ENCODE measurements around the gene HAS3. TPM values are rescaled to one million over a fixed set of nuclear protein-coding genes. Genes with fewer than 3 reads are reported as not detected.
"Not testable (repeated sequence)": the region's sequence is repeated elsewhere in the genome, so short reads cannot be mapped to it uniquely, and the experiment has no call there.

HAS3 gene
- total RNA-seq, 1 experiment from 2014 or later, result 100 TPM

GRCh38 chr16:69057400-69058378 is 47.8 kb upstream of the HAS3 start:
- H3K23me2 ChIP-seq (ENCODE audit: insufficient read length, low read depth, low read length, poor library complexity, severe bottlenecking), result no peaks in the 10 kb centered on the region
- H4K91ac ChIP-seq (ENCODE audit: insufficient read length, low read depth, low read length), result no peak overlapping the region
- H3K27me3 ChIP-seq (ENCODE audit: insufficient read depth, low read length), result no peaks in the 10 kb centered on the region
- no peak overlapping the region for H2BK15ac ChIP-seq (ENCODE audit: low read depth, low read length)
- no peak overlapping the region for H4K8ac ChIP-seq (replicated peaks; ENCODE audit: insufficient read length, low read depth, low read length)
- no peak overlapping the region for H3K4me3 Mint-ChIP-seq
- no peak overlapping the region for H2AFZ ChIP-seq (ENCODE audit: low read length)
- H3K36me3 Mint-ChIP-seq (ENCODE audit: insufficient read depth in 1 of 3, low read depth in 3 of 3), result no peaks in the 10 kb centered on the region
- no peak overlapping the region for H3K4me2 ChIP-seq (ENCODE audit: insufficient read depth, insufficient read length, low read length)
- no peak overlapping the region for H2BK5ac ChIP-seq (ENCODE audit: insufficient read length, low read length)
- no peak overlapping the region for H3K9ac ChIP-seq (ENCODE audit: extremely low read depth, insufficient read length, low read length)
- H3K14ac ChIP-seq (ENCODE audit: insufficient read depth, low read length), result no peak overlapping the region
- H3K23ac ChIP-seq (ENCODE audit: insufficient read length, low read depth, low read length), result no peak overlapping the region
- no peaks in the 10 kb centered on the region for H3K79me2 ChIP-seq (ENCODE audit: insufficient read depth, low read length)
- no peak overlapping the region for H3K56ac ChIP-seq (ENCODE audit: insufficient read length, low read depth, low read length)
- no peak overlapping the region for H2BK12ac ChIP-seq (ENCODE audit: insufficient read length, low read depth, low read length)
- no CpG with 5 or more reads among the region's 11 CpGs for WGBS (ENCODE audit: extremely low coverage, insufficient read length, low lambda C conversion rate)
- DNase-seq, result no peak
- H2BK20ac ChIP-seq (ENCODE audit: low read depth, low read length, poor library complexity, severe bottlenecking), result no peak overlapping the region
- H3K9me3 ChIP-seq (ENCODE audit: control insufficient read depth, low read depth, low read length), result no peaks in the 10 kb centered on the region
- peak overlapping the region in 2 of 3 experiments; percentile 67 to 70; a peak in 4 of 7 replicates for H3K27ac Mint-ChIP-seq
- TF ChIP-seq, protein P1, sequence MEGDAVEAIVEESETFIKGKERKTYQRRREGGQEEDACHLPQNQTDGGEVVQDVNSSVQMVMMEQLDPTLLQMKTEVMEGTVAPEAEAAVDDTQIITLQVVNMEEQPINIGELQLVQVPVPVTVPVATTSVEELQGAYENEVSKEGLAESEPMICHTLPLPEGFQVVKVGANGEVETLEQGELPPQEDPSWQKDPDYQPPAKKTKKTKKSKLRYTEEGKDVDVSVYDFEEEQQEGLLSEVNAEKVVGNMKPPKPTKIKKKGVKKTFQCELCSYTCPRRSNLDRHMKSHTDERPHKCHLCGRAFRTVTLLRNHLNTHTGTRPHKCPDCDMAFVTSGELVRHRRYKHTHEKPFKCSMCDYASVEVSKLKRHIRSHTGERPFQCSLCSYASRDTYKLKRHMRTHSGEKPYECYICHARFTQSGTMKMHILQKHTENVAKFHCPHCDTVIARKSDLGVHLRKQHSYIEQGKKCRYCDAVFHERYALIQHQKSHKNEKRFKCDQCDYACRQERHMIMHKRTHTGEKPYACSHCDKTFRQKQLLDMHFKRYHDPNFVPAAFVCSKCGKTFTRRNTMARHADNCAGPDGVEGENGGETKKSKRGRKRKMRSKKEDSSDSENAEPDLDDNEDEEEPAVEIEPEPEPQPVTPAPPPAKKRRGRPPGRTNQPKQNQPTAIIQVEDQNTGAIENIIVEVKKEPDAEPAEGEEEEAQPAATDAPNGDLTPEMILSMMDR (conservative IDR thresholded peaks at IDR 0.05), result no peak
- no peaks in the 10 kb centered on the region for H3K9me3 Mint-ChIP-seq
- H2AK5ac ChIP-seq (ENCODE audit: insufficient read length, low read length), result no peak overlapping the region
- no peak overlapping the region for H3T11ph ChIP-seq (ENCODE audit: low read length)
- no peak overlapping the region for H3K4ac ChIP-seq (ENCODE audit: low read depth, low read length)
- H3K79me1 ChIP-seq (ENCODE audit: insufficient read depth, low read depth, low read length, poor library complexity, severe bottlenecking), result no peaks in the 10 kb centered on the region
- H3K4me1 Mint-ChIP-seq, result peaks cover 5 to 8% of the 10 kb centered on the region in 2 experiments; a peak in 2 of 4 replicates
- H4K5ac ChIP-seq (ENCODE audit: insufficient read length, low read depth, low read length), result no peak overlapping the region
- H3K4me1 ChIP-seq (ENCODE audit: insufficient read depth, low read length), result no peaks in the 10 kb centered on the region; the same call in 1 of the 2 replicates
- H2BK120ac ChIP-seq (ENCODE audit: low read depth, low read length, poor library complexity, severe bottlenecking), result no peak overlapping the region
- H4K20me1 ChIP-seq (ENCODE audit: control insufficient read depth, insufficient read depth, insufficient read length), result no peaks in the 10 kb centered on the region
- no peak overlapping the region for H3K27ac ChIP-seq (ENCODE audit: insufficient read length, low read depth, low read length)
- no peaks in the 10 kb centered on the region; the same call in 1 of the 2 replicates for H3K27me3 Mint-ChIP-seq (ENCODE audit: low read depth)
- no peak overlapping the region for H3K18ac ChIP-seq (ENCODE audit: insufficient read length, low read depth, low read length)

DNA sequence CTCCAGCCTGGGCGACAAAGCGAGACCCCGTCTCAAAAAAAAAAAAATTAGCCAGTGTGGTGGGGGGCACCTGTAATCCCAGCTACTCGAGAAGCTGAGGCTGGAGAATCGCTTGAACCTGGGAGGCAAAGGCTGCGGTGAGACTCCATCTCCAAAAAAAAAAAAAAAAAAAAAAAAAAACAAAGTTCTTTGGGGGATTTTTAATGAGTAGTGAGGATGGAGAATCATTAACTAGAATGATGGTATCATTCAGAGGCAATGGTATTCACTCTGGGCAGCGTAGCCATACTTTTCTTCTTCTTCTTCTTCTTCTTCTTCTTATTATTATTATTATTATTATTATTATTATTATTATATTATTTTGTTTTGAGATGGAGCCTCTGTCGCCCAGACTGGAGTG is 42.0 kb upstream of the HAS3 start:
- H3K4ac ChIP-seq (ENCODE audit: low read depth, low read length); H3T11ph ChIP-seq (ENCODE audit: low read length); H3K14ac ChIP-seq (ENCODE audit: insufficient read depth, low read length); DNase-seq; H3K79me1 ChIP-seq (ENCODE audit: insufficient read depth, low read depth, low read length, poor library complexity, severe bottlenecking); H2AK5ac ChIP-seq (ENCODE audit: insufficient read length, low read length); H3K9ac ChIP-seq (ENCODE audit: extremely low read depth, insufficient read length, low read length); H2BK12ac ChIP-seq (ENCODE audit: insufficient read length, low read depth, low read length); H3K23me2 ChIP-seq (ENCODE audit: insufficient read length, low read depth, low read length, poor library complexity, severe bottlenecking); H3K4me2 ChIP-seq (ENCODE audit: insufficient read depth, insufficient read length, low read length); H3K56ac ChIP-seq (ENCODE audit: insufficient read length, low read depth, low read length); H4K20me1 ChIP-seq (ENCODE audit: control insufficient read depth, insufficient read depth, insufficient read length); H3K36me3 Mint-ChIP-seq (ENCODE audit: insufficient read depth in 1 of 3, low read depth in 3 of 3); H2BK120ac ChIP-seq (ENCODE audit: low read depth, low read length, poor library complexity, severe bottlenecking); H3K27me3 ChIP-seq (ENCODE audit: insufficient read depth, low read length); H3K27ac ChIP-seq (ENCODE audit: insufficient read length, low read depth, low read length); H2BK15ac ChIP-seq (ENCODE audit: low read depth, low read length); H4K91ac ChIP-seq (ENCODE audit: insufficient read length, low read depth, low read length); H4K5ac ChIP-seq (ENCODE audit: insufficient read length, low read depth, low read length); H3K18ac ChIP-seq (ENCODE audit: insufficient read length, low read depth, low read length); H3K23ac ChIP-seq (ENCODE audit: insufficient read length, low read depth, low read length); H3K9me3 ChIP-seq (ENCODE audit: control insufficient read depth, low read depth, low read length); H3K27ac Mint-ChIP-seq; H3K4me3 Mint-ChIP-seq; H3K9me3 Mint-ChIP-seq; H3K27me3 Mint-ChIP-seq (ENCODE audit: low read depth); H3K79me2 ChIP-seq (ENCODE audit: insufficient read depth, low read length); H4K8ac ChIP-seq (replicated peaks; ENCODE audit: insufficient read length, low read depth, low read length); H2AFZ ChIP-seq (ENCODE audit: low read length); H2BK5ac ChIP-seq (ENCODE audit: insufficient read length, low read length); H2BK20ac ChIP-seq (ENCODE audit: low read depth, low read length, poor library complexity, severe bottlenecking): not testable (repeated sequence)
- peaks cover 12% of the 10 kb centered on the region; the same call in 1 of the 2 replicates for H3K4me1 ChIP-seq (ENCODE audit: insufficient read depth, low read length)
- H3K4me1 Mint-ChIP-seq, result peaks cover 21% of the 10 kb centered on the region in 2 experiments
- WGBS (ENCODE audit: extremely low coverage, insufficient read length, low lambda C conversion rate), result no CpG with 5 or more reads among the region's 8 CpGs

Data from H9 (cell line).